NK-92 (cell line): ENCODE measurements around the gene HMGCR.

Experiments
- DNase-seq: peaks from one replicate; lab custom pipeline; 2025; ENCODE audit not compliant: unreplicated experiment; lab: John Stamatoyannopoulos, UW

HMGCR gene

GRCh38 chr5:75380099-75380498 is 43.1 kb downstream of the HMGCR start:
- DNase-seq: no peak

GRCh38 chr5:75381456-75381855 is 44.4 kb downstream of the HMGCR start:
- no peak for DNase-seq

- no peak for DNase-seq
Measured at GRCh38 chr5:75384218-75384617, 47.2 kb downstream of the HMGCR start.

- DNase-seq: no peak
Measured at GRCh38 chr5:75387806-75388205, 50.8 kb downstream of the HMGCR start.

- no peak for DNase-seq
Measured at GRCh38 chr5:75389430-75389829, 52.4 kb downstream of the HMGCR start.

GRCh38 chr5:75395277-75395676 is 58.3 kb downstream of the HMGCR start:
- DNase-seq: no peak

GRCh38 chr5:75405296-75405695 is 68.3 kb downstream of the HMGCR start:
- DNase-seq: no peak
